Measurements from ENCODE around the gene RPTOR. TPM values are rescaled to one million over a fixed set of nuclear protein-coding genes. Genes with fewer than 3 reads are reported as not detected.

RPTOR gene
- total and polyA plus RNA-seq, 2 donors (not counting 1 experiment from before 2014, with no cell fraction given): 6.7 to 22.8 TPM

DNA sequence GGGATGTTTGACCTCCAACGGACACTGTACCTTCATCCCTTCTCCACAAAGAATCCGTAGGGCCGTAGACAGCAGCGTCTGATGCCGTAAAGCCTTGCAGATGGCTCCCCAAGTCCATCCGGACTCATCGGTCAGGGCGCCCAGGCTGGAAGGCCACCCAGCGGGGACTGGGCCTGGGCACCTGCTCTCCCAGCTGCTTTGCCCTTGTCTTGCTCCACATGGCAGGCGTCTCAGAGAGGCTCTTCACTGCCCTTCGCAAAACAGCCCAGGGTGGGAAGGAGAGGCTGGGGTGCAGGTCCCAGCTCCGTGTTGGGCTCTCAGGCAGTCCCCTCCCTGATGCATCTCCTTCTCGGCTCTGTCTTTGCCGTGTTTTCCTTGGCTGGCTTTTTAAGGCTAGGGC, 6.2 kb upstream of the RPTOR start:
- Histone ChIP-seq H3K4me3 (replicated peaks in 1 of 4; ENCODE audit: control extremely low read depth in 1 of 4, insufficient read depth in 1 of 4, low read depth in 3 of 4, low read length in 4 of 4) (no peak overlapping the region), H3K36me3 (ENCODE audit: control insufficient read depth, insufficient read depth, low read length) (no peaks in the 10 kb centered on the region), H2AFZ (ENCODE audit: low read length) (no peak overlapping the region), H3K27me3 (ENCODE audit: control insufficient read depth, insufficient read depth, low read length) (no peaks in the 10 kb centered on the region), H3K9ac (ENCODE audit: insufficient read depth, low read length) (no peak overlapping the region), H3K79me2 (ENCODE audit: control insufficient read depth, insufficient read depth, low read length) (no peaks in the 10 kb centered on the region), H4K20me1 (ENCODE audit: control insufficient read depth, extremely low read depth, insufficient read depth, low read length) (no peaks in the 10 kb centered on the region), H3K4me1 (ENCODE audit: control insufficient read depth, extremely low read depth, insufficient read depth, low read length) (no peaks in the 10 kb centered on the region), H3K4me2 (ENCODE audit: extremely low read depth, insufficient read depth, low read length) (no peak overlapping the region), H3K27ac (ENCODE audit: insufficient read depth, low read length) (no peak overlapping the region), H3K9me3 (ENCODE audit: control insufficient read depth, insufficient read depth, low read depth, low read length) (no peaks in the 10 kb centered on the region)
- TF ChIP-seq, protein P1, sequence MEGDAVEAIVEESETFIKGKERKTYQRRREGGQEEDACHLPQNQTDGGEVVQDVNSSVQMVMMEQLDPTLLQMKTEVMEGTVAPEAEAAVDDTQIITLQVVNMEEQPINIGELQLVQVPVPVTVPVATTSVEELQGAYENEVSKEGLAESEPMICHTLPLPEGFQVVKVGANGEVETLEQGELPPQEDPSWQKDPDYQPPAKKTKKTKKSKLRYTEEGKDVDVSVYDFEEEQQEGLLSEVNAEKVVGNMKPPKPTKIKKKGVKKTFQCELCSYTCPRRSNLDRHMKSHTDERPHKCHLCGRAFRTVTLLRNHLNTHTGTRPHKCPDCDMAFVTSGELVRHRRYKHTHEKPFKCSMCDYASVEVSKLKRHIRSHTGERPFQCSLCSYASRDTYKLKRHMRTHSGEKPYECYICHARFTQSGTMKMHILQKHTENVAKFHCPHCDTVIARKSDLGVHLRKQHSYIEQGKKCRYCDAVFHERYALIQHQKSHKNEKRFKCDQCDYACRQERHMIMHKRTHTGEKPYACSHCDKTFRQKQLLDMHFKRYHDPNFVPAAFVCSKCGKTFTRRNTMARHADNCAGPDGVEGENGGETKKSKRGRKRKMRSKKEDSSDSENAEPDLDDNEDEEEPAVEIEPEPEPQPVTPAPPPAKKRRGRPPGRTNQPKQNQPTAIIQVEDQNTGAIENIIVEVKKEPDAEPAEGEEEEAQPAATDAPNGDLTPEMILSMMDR (conservative IDR thresholded peaks at IDR 0.05 in 1 of 2, IDR thresholded peaks at IDR 0.05 in 1 of 2; ENCODE audit: low read depth in 1 of 2, low read length in 2 of 2): no peak
- no peak for TF ChIP-seq EZH2 (IDR thresholded peaks at IDR 0.05; ENCODE audit: low read length, missing control alignments)
- DNase-seq (ENCODE audit: low read depth in 2 of 2): no peak

DNA sequence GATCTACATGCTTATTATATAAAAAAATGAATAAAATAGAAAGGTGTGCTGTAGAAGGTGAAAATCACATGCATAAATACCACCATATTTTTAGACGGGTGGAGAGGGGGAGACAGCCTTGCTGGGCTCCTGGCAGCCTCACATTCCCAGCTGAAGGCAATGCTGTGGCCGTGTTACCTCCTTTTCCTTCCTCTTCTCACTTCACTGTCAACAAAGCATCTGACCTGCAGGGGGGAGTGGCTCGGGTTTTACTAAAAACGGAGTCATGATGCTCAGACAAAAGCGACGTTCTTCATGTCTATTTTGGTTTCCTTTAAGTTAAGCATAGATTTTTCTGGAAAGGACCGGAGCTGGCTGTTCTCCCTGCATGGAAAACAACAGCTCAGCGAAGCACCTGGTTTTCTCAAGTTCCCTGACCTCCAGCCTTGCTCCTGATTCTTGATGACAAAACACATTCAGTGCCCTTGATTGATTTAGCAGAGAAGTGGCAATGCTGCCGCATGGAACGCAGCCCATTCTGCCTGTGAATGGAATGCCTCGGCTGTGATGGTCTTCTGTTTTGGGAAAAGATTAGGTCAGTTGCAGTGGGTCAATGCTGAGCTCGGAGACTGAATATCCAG, 5.5 kb upstream of the RPTOR start:
- H3K9ac ChIP-seq (ENCODE audit: insufficient read depth, low read length): no peak overlapping the region
- H3K36me3 ChIP-seq (ENCODE audit: control insufficient read depth, insufficient read depth, low read length): no peaks in the 10 kb centered on the region
- H4K20me1 ChIP-seq (ENCODE audit: control insufficient read depth, extremely low read depth, insufficient read depth, low read length): no peaks in the 10 kb centered on the region
- no peaks in the 10 kb centered on the region for H3K4me1 ChIP-seq (ENCODE audit: control insufficient read depth, extremely low read depth, insufficient read depth, low read length)
- H3K9me3 ChIP-seq (ENCODE audit: control insufficient read depth, insufficient read depth, low read depth, low read length): no peaks in the 10 kb centered on the region
- H3K4me2 ChIP-seq (ENCODE audit: extremely low read depth, insufficient read depth, low read length): peak overlapping the region; percentile 58
- TF ChIP-seq EZH2 (IDR thresholded peaks at IDR 0.05; ENCODE audit: low read length, missing control alignments): no peak
- TF ChIP-seq, protein P1 (conservative IDR thresholded peaks at IDR 0.05 in 1 of 2, IDR thresholded peaks at IDR 0.05 in 1 of 2; ENCODE audit: low read depth in 1 of 2, low read length in 2 of 2): no peak
- no peak overlapping the region for H3K27ac ChIP-seq (ENCODE audit: insufficient read depth, low read length)
- no peaks in the 10 kb centered on the region for H3K79me2 ChIP-seq (ENCODE audit: control insufficient read depth, insufficient read depth, low read length)
- DNase-seq (ENCODE audit: low read depth in 2 of 2): no peak
- H2AFZ ChIP-seq (ENCODE audit: low read length): peak overlapping the region; percentile 19
- no peak overlapping the region for H3K4me3 ChIP-seq (replicated peaks in 1 of 4; ENCODE audit: control extremely low read depth in 1 of 4, insufficient read depth in 1 of 4, low read depth in 3 of 4, low read length in 4 of 4)
- H3K27me3 ChIP-seq (ENCODE audit: control insufficient read depth, insufficient read depth, low read length): no peaks in the 10 kb centered on the region

DNA sequence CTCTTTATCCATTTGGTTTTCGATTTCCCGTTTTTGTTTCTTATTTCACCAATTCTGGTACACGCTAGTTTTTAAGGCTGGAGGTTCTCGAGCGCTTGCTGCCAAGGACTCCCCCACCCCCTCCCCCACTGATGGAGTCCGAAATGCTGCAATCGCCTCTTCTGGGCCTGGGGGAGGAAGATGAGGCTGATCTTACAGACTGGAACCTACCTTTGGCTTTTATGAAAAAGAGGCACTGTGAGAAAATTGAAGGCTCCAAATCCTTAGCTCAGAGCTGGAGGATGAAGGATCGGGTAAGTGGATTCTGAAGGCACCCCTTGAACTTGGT, 825 bp downstream of the RPTOR start:
- H3K4me1 ChIP-seq (ENCODE audit: control insufficient read depth, extremely low read depth, insufficient read depth, low read length): peaks cover 3% of the 10 kb centered on the region
- peak overlapping the region; percentile 94 for H3K4me2 ChIP-seq (ENCODE audit: extremely low read depth, insufficient read depth, low read length)
- TF ChIP-seq EZH2 (IDR thresholded peaks at IDR 0.05; ENCODE audit: low read length, missing control alignments): no peak
- TF ChIP-seq, protein P1 (conservative IDR thresholded peaks at IDR 0.05 in 1 of 2, IDR thresholded peaks at IDR 0.05 in 1 of 2; ENCODE audit: low read depth in 1 of 2, low read length in 2 of 2): no peak
- no peaks in the 10 kb centered on the region for H3K27me3 ChIP-seq (ENCODE audit: control insufficient read depth, insufficient read depth, low read length)
- DNase-seq (ENCODE audit: low read depth in 2 of 2): peak in 1 of 2 donors; percentile 10
- peak overlapping the region; percentile 93 for H3K27ac ChIP-seq (ENCODE audit: insufficient read depth, low read length)
- H4K20me1 ChIP-seq (ENCODE audit: control insufficient read depth, extremely low read depth, insufficient read depth, low read length): no peaks in the 10 kb centered on the region
- H3K4me3 ChIP-seq (replicated peaks in 1 of 4; ENCODE audit: control extremely low read depth in 1 of 4, insufficient read depth in 1 of 4, low read depth in 3 of 4, low read length in 4 of 4): peak overlapping the region; percentile 80 to 90 (median 86)
- peaks cover 49% of the 10 kb centered on the region for H3K79me2 ChIP-seq (ENCODE audit: control insufficient read depth, insufficient read depth, low read length)
- H3K9ac ChIP-seq (ENCODE audit: insufficient read depth, low read length): peak overlapping the region; percentile 94
- H2AFZ ChIP-seq (ENCODE audit: low read length): no peak overlapping the region
- H3K9me3 ChIP-seq (ENCODE audit: control insufficient read depth, insufficient read depth, low read depth, low read length): no peaks in the 10 kb centered on the region
- no peaks in the 10 kb centered on the region for H3K36me3 ChIP-seq (ENCODE audit: control insufficient read depth, insufficient read depth, low read length)
